Naive thymus-derived CD8-positive, alpha-beta T cell (primary cell): ENCODE data around the gene CABLES2. TPM values are rescaled to one million over a fixed set of nuclear protein-coding genes. Genes with fewer than 3 reads are reported as not detected.
A peak's percentile ranks its signal among the peaks of the same experiment; 100 is the strongest.

Source experiments
- ATAC-seq, 2 donors: fragments of 150-1000 bp; cut with Tn5 transposase in 1 of 2; sonication (Bioruptor Pico), chemical (Tn5 transposase) in 1 of 2; 1 replicate in 1 of 2; 2 replicates in 1 of 2; pipeline ENCODE4 v1.10.0; 2021; ENCODE audit warnings: mild to moderate bottlenecking in 2 of 2, moderate library complexity in 2 of 2
- POLR2A ChIA-PET: fragments of 350-600 bp; sonication (Branson Sonifier 250); formaldehyde crosslinking; loops from one replicate; lab custom pipeline; 2021; ENCODE audit warnings: antibody characterized with exemption; lab: Charles Lee
- DNase-seq, 10 donors: peaks; one replicate each; pipeline versions ENCODE4 v3.0.0 to v3.0.0-alpha.2; 2020 to 2022
- H3K27ac Mint-ChIP-seq, 10 donors: one replicate each; pipeline ENCODE4 v1.8.0; 2020 to 2022; ENCODE audit warnings: mild to moderate bottlenecking in 10 of 10, mixed read lengths in 10 of 10, moderate library complexity in 4 of 10, inconsistent platforms in 1 of 10
- H3K27me3 Mint-ChIP-seq, 5 donors: one replicate each; pipeline ENCODE4 v1.8.0; 2021 to 2022; ENCODE audit warnings: mixed read lengths in 5 of 5
- H3K36me3 Mint-ChIP-seq, 3 donors: one replicate each; pipeline ENCODE4 v1.8.0; 2020 to 2022; ENCODE audit warnings: mixed read lengths in 3 of 3, mild to moderate bottlenecking in 2 of 3, inconsistent platforms in 1 of 3
- H3K4me1 Mint-ChIP-seq, 4 donors: one replicate each; pipeline ENCODE4 v1.8.0; 2021 to 2022; ENCODE audit warnings: mixed read lengths in 4 of 4
- H3K4me3 Mint-ChIP-seq, 10 donors: one replicate each; pipeline ENCODE4 v1.8.0; 2020 to 2022; ENCODE audit warnings: mild to moderate bottlenecking in 10 of 10, mixed read lengths in 10 of 10, moderate library complexity in 6 of 10, inconsistent platforms in 1 of 10
- H3K9me3 Mint-ChIP-seq, 9 donors: one replicate each; pipeline ENCODE4 v1.8.0; 2020 to 2022; ENCODE audit warnings: mixed read lengths in 9 of 9, mild to moderate bottlenecking in 3 of 9, inconsistent platforms in 1 of 9, moderate library complexity in 1 of 9
- polyA plus RNA-seq, 3 donors: library from polyadenylated mRNA; unstranded; fragments of 300-500 nt; fragmentation: Illumina TruSeq; gene quantifications; one replicate each; pipeline ENCODE4 v1.2.3, GENCODE V29; 2021
- total RNA-seq, 8 experiments: library from RNA in 2 of 8; stranded (reverse) in 2 of 8; gene quantifications; one replicate each; pipeline ENCODE4 v1.2.3 and lab custom pipeline; 2021 to 2026

Gene CABLES2
- total and polyA plus RNA-seq, 5 experiments from 2014 or later: 0.83 to 6.4 (median 1.7) TPM

DNA sequence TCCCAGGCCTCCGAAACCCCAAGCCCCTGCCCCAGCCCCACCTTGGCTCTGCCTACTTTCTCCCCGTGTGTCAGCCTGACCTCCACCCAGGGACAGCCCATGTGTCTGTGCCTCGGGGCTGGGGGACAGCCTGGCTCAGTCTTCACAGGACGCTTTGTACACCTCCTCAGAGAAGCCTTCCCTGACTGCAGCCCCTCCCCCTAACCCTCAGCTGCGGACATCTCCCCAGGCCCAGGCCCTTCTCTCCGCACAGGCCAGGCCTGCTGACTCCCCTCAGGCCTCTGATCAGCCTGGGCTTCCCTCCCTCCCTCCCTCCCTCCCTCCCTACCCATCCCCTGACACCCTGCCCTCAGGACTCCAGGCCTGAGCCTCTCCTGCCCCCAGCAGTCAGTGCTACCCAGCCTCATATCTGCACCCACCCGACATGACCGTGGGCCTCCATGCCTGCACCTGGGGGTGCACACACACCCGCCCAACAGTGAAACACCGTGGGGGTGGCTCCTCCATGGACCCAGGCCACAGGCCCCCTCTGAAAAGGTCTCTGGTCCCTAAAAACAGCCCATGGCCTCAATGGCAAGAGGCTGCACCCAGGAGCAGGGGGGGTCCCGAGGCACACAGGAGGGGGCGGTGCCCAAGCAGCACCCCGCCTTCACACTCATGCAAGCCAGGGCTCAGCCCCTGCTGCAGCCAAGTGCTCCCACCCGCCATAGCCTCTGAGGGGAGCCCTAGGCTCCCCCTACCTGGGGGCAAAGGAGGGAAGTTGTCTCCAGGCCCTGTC is 52.9 kb downstream of the CABLES2 start:
- Mint-ChIP-seq H3K27me3 (peaks cover 0 to 10% (median 0%) of the 10 kb centered on the region in 5 donors), H3K27ac (no peak overlapping the region), H3K4me1 (peaks cover 0 to 2% (median 0%) of the 10 kb centered on the region in 4 donors), H3K4me3 (no peak overlapping the region), H3K9me3 (peaks cover 0 to 2% (median 0%) of the 10 kb centered on the region in 9 donors), H3K36me3 (no peaks in the 10 kb centered on the region)
- ATAC-seq (no peak), DNase-seq (no peak)
- POLR2A ChIA-PET: no interaction called here

GRCh38 chr20:62353289-62354030 is 53.6 kb downstream of the CABLES2 start:
- H3K4me1 Mint-ChIP-seq: peaks cover 0 to 2% (median 0%) of the 10 kb centered on the region in 4 donors
- no peak overlapping the region for H3K4me3 Mint-ChIP-seq
- peaks cover 0 to 9% (median 4%) of the 10 kb centered on the region in 9 donors for H3K9me3 Mint-ChIP-seq
- H3K27me3 Mint-ChIP-seq: peaks cover 0 to 7% (median 0%) of the 10 kb centered on the region in 5 donors
- H3K36me3 Mint-ChIP-seq: peaks cover 0 to 3% (median 0%) of the 10 kb centered on the region in 3 donors
- no peak overlapping the region for H3K27ac Mint-ChIP-seq
- POLR2A ChIA-PET: no interaction called here
- ATAC-seq: no peak
- no peak for DNase-seq

GRCh38 chr20:62352402-62353288 is 54.4 kb downstream of the CABLES2 start:
- POLR2A ChIA-PET: no interaction called here
- Mint-ChIP-seq H3K27me3 (peaks cover 0 to 7% (median 0%) of the 10 kb centered on the region in 5 donors), H3K27ac (peak overlapping the region in 1 of 10 donors; percentile 29), H3K36me3 (peaks cover 0 to 3% (median 0%) of the 10 kb centered on the region in 3 donors), H3K4me3 (no peak overlapping the region), H3K9me3 (peaks cover 0 to 14% (median 4%) of the 10 kb centered on the region in 9 donors), H3K4me1 (peaks cover 0 to 2% (median 0%) of the 10 kb centered on the region in 4 donors)
- DNase-seq (no peak), ATAC-seq (no peak)

- H3K27me3 Mint-ChIP-seq: peaks cover 0 to 5% (median 0%) of the 10 kb centered on the region in 5 donors
- H3K27ac Mint-ChIP-seq: peak overlapping the region in 1 of 10 donors; percentile 65
- peaks cover 0 to 2% (median 0%) of the 10 kb centered on the region in 4 donors for H3K4me1 Mint-ChIP-seq
- POLR2A ChIA-PET: no interaction called here
- no peak for DNase-seq
- ATAC-seq: no peak
- H3K36me3 Mint-ChIP-seq: peaks cover 0 to 3% (median 0%) of the 10 kb centered on the region in 3 donors
- H3K9me3 Mint-ChIP-seq: peaks cover 0 to 14% (median 4%) of the 10 kb centered on the region in 9 donors
- no peak overlapping the region for H3K4me3 Mint-ChIP-seq
Measured at GRCh38 chr20:62351469-62352401, 55.4 kb downstream of the CABLES2 start.

DNA sequence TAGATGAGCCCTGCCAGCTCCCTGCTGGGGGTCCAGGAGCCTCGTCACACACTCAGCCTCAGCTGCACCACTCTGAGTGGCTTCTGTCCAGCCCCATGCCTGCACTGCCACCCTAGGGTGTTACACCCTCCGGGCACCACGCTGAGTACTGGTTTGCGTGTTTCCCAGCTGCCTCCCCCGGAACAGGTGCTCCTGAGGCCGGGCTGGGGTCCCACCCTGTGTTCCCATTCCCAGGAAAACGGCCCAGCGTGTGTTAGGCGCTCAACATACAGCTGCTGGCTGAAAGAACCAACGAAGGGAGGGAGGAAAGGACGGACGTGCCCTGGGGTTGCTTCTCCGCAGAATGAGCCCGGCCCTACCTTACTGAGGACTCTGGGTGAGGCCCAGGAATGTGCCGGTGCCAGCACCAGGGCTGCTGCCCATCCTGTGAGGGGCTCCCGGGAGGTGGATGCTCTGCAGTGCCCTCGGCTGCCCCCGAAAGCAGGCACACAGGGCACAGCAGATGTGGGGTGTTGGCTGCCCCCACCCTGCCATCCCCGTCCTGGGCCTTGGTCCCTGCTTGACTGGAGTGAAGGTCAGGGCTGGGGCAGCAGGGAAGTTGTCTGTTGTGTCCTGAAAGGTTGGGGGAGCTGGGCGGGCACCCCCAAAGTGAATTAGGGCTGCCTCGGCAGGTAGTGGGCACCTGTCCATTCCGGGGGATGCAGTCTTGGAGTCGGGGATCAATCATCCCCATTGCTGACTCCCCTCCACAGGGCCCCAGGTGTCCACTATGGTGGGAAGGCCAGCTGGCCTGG is 56.3 kb downstream of the CABLES2 start:
- Mint-ChIP-seq H3K36me3 (peaks cover 0 to 3% (median 0%) of the 10 kb centered on the region in 3 donors), H3K27me3 (peaks cover 0 to 2% (median 0%) of the 10 kb centered on the region in 5 donors), H3K4me3 (no peak overlapping the region), H3K4me1 (peaks cover 0 to 2% (median 0%) of the 10 kb centered on the region in 4 donors), H3K27ac (peak overlapping the region in 1 of 10 donors; percentile 65), H3K9me3 (peaks cover 0 to 14% (median 4%) of the 10 kb centered on the region in 9 donors)
- DNase-seq: no peak
- POLR2A ChIA-PET: no interaction called here
- ATAC-seq: no peak

GRCh38 chr20:62350098-62350628 is 56.9 kb downstream of the CABLES2 start:
- no peak for ATAC-seq
- DNase-seq: no peak
- peaks cover 0 to 2% (median 0%) of the 10 kb centered on the region in 4 donors for H3K4me1 Mint-ChIP-seq
- no peak overlapping the region for H3K27ac Mint-ChIP-seq
- H3K27me3 Mint-ChIP-seq: no peaks in the 10 kb centered on the region
- no peak overlapping the region for H3K4me3 Mint-ChIP-seq
- peaks cover 0 to 3% (median 0%) of the 10 kb centered on the region in 3 donors for H3K36me3 Mint-ChIP-seq
- POLR2A ChIA-PET: no interaction called here
- peaks cover 0 to 14% (median 4%) of the 10 kb centered on the region in 9 donors for H3K9me3 Mint-ChIP-seq

- DNase-seq (no peak), ATAC-seq (no peak)
- Mint-ChIP-seq H3K4me1 (peaks cover 0 to 2% (median 0%) of the 10 kb centered on the region in 4 donors), H3K4me3 (no peak overlapping the region), H3K9me3 (peaks cover 0 to 14% (median 4%) of the 10 kb centered on the region in 9 donors), H3K27me3 (no peaks in the 10 kb centered on the region), H3K27ac (peak overlapping the region in 2 of 10 donors; percentile 20 to 43), H3K36me3 (peaks cover 0 to 3% (median 0%) of the 10 kb centered on the region in 3 donors)
- POLR2A ChIA-PET: no interaction called here
Measured at GRCh38 chr20:62349556-62350097, 57.5 kb downstream of the CABLES2 start.

- no peak overlapping the region for H3K27ac Mint-ChIP-seq
- H3K9me3 Mint-ChIP-seq: peaks cover 0 to 14% (median 4%) of the 10 kb centered on the region in 9 donors
- POLR2A ChIA-PET: no interaction called here
- H3K4me3 Mint-ChIP-seq: no peak overlapping the region
- H3K4me1 Mint-ChIP-seq: peaks cover 0 to 2% (median 0%) of the 10 kb centered on the region in 4 donors
- ATAC-seq: no peak
- H3K27me3 Mint-ChIP-seq: no peaks in the 10 kb centered on the region
- no peak for DNase-seq
- H3K36me3 Mint-ChIP-seq: peaks cover 0 to 3% (median 0%) of the 10 kb centered on the region in 3 donors
Measured at GRCh38 chr20:62348604-62349003, 58.5 kb downstream of the CABLES2 start.

DNA sequence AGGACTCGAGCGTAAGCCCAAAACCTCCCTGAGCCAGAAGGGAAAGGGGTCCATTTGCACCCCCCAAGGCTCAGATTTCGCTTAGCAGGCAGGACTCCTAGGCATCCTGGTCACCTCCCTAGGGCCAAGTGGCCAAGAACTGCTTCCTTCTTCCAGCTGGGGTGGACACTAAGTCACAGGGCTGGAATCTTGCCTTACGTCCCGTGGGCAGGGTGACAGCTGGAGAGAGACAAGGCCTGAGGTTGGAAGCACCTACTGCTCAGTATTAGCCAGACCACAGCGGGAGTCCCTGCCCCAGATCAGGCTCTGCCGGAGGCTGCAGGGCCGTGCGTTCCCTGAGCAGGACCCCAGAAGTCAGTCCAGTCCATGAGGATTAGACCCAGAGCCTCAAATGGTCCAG is 59.6 kb downstream of the CABLES2 start:
- DNase-seq: no peak
- H3K4me1 Mint-ChIP-seq: peaks cover 0 to 2% (median 0%) of the 10 kb centered on the region in 4 donors
- H3K4me3 Mint-ChIP-seq: no peak overlapping the region

DNA sequence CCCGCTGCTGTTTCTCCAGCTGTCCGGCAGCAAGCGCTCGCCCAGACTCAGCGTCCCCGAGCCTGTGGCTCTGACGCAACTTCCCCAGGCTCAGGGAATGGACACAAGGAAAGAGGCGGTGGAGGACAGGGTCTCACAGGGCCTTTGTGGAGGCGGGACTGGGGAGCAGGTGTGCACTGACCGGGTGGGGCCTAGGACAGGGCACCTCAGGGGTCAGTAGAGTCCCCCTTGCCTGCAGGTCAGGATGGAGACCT is 60.0 kb downstream of the CABLES2 start:
- Mint-ChIP-seq H3K9me3 (peaks cover 0 to 14% (median 4%) of the 10 kb centered on the region in 9 donors), H3K36me3 (peaks cover 0 to 3% (median 0%) of the 10 kb centered on the region in 3 donors), H3K27me3 (peaks cover 0 to 4% (median 3%) of the 10 kb centered on the region in 5 donors), H3K4me1 (peaks cover 0 to 2% (median 0%) of the 10 kb centered on the region in 4 donors), H3K4me3 (no peak overlapping the region), H3K27ac (no peak overlapping the region)
- POLR2A ChIA-PET: no interaction called here
- DNase-seq: no peak
- ATAC-seq: no peak

More for the DNA sequence above, 59.6 kb downstream of the CABLES2 start:
- H3K9me3 Mint-ChIP-seq: peaks cover 0 to 14% (median 4%) of the 10 kb centered on the region in 9 donors
- H3K27me3 Mint-ChIP-seq: peaks cover 0 to 4% (median 3%) of the 10 kb centered on the region in 5 donors
- peaks cover 0 to 3% (median 0%) of the 10 kb centered on the region in 3 donors for H3K36me3 Mint-ChIP-seq
- H3K27ac Mint-ChIP-seq: no peak overlapping the region
- POLR2A ChIA-PET: no interaction called here
- ATAC-seq: no peak
